ENCODE results near the gene PDIA3.
A peak's percentile ranks its signal among the peaks of the same experiment; 100 is the strongest.
"Not testable (repeated sequence)": the region's sequence is repeated elsewhere in the genome, so short reads cannot be mapped to it uniquely, and the experiment has no call there.

The PDIA3 gene

GRCh38 chr15:43777267-43777914 is 31.2 kb downstream of the PDIA3 start:
- peak; percentile 52 for DNase-seq

GRCh38 chr15:43779016-43779415 is 32.8 kb downstream of the PDIA3 start:
- DNase-seq, result no peak

- DNase-seq, result no peak
These were observed 43.2 kb downstream of the PDIA3 start for GRCh38 chr15:43789409-43789808.

GRCh38 chr15:43791993-43792760 is 45.9 kb downstream of the PDIA3 start, which contains the start of gene SERF2:
SERF2 (plus strand) TSS chr15:43792320; CDS start chr15:43792377, 57 bp downstream.
- DNase-seq, result peak; percentile 83

- DNase-seq, result no peak
These were observed 46.7 kb downstream of the PDIA3 start for GRCh38 chr15:43792761-43793476.

- DNase-seq, result no peak
These were observed 47.4 kb downstream of the PDIA3 start for GRCh38 chr15:43793647-43794046.

GRCh38 chr15:43794269-43795037 is 48.2 kb downstream of the PDIA3 start:
- no peak for DNase-seq

GRCh38 chr15:43795197-43795596 is 49.0 kb downstream of the PDIA3 start:
- no peak for DNase-seq

- no peak for DNase-seq
These were observed 49.8 kb downstream of the PDIA3 start for GRCh38 chr15:43795997-43796396.

GRCh38 chr15:43796566-43796965 is 50.3 kb downstream of the PDIA3 start:
- no peak for DNase-seq

- DNase-seq, result no peak
These were observed 53.1 kb downstream of the PDIA3 start for GRCh38 chr15:43799209-43799944.

- no peak for DNase-seq
These were observed 53.7 kb downstream of the PDIA3 start, which contains the start of gene SERINC4 for GRCh38 chr15:43799945-43800285. SERINC4 (minus strand) TSS chr15:43800220; CDS start chr15:43799986, 234 bp downstream.

- DNase-seq, result peak; percentile 31
These were observed 54.3 kb downstream of the PDIA3 start, which contains the start of gene HYPK for GRCh38 chr15:43800286-43801141. HYPK (plus strand) TSS chr15:43800599; CDS start chr15:43800623, 24 bp downstream.

- not testable (repeated sequence) for DNase-seq
These were observed 56.4 kb downstream of the PDIA3 start for GRCh38 chr15:43802676-43803075.

GRCh38 chr15:43808435-43808950 is 62.3 kb downstream of the PDIA3 start:
- DNase-seq, result no peak

GRCh38 chr15:43808960-43809678 is 62.9 kb downstream of the PDIA3 start:
- no peak for DNase-seq

GRCh38 chr15:43815064-43815463 is 68.8 kb downstream of the PDIA3 start:
- DNase-seq, result not testable (repeated sequence)

- no peak for DNase-seq
These were observed 75.3 kb downstream of the PDIA3 start for GRCh38 chr15:43821505-43821904.

All from GF-D8 (cell line).